WTC11 (cell line): Measurements from ENCODE around the gene TMEM19.

ENCODE experiments used
- CBFB ChIP-seq: sonication (generic); formaldehyde crosslinking; IDR thresholded peaks from 2 replicates; pipeline ENCODE4 v1.8.1; 2022; ENCODE audit warnings: mild to moderate bottlenecking, low read depth, missing genetic modification reagents
- CTCF ChIP-seq: fragments of 200-600 bp; IDR thresholded peaks from 2 replicates; pipeline ENCODE4 v1.8.0; 2022; ENCODE audit warnings: antibody characterized with exemption
- ELF4 ChIP-seq: sonication (generic); formaldehyde crosslinking; IDR thresholded peaks from 2 replicates; pipeline ENCODE4 v1.8.1; 2022; ENCODE audit warnings: low read depth, mild to moderate bottlenecking, moderate library complexity, missing genetic modification reagents
- NR1H2 ChIP-seq: sonication (generic); formaldehyde crosslinking; IDR thresholded peaks from 2 replicates; pipeline ENCODE4 v1.9.0; 2021; ENCODE audit warnings: mild to moderate bottlenecking, moderate library complexity, missing genetic modification reagents
- NR3C1 ChIP-seq: sonication (generic); formaldehyde crosslinking; conservative IDR thresholded peaks from 2 replicates; pipeline ENCODE4 v1.8.1; 2023; ENCODE audit warnings: low read depth, mild to moderate bottlenecking, missing genetic modification reagents
- RELA ChIP-seq: sonication (generic); formaldehyde crosslinking; IDR thresholded peaks from 2 replicates; pipeline ENCODE4 v1.8.1; 2022; ENCODE audit warnings: missing genetic modification reagents, mild to moderate bottlenecking, borderline replicate concordance
- STAT6 ChIP-seq: sonication (generic); formaldehyde crosslinking; conservative IDR thresholded peaks from 2 replicates; pipeline ENCODE4 v1.8.1; 2023; ENCODE audit warnings: mild to moderate bottlenecking, low read depth, missing genetic modification reagents, moderate library complexity
- TCF7 ChIP-seq: sonication (generic); formaldehyde crosslinking; IDR thresholded peaks from 2 replicates; pipeline ENCODE4 v1.8.0; 2022; ENCODE audit warnings: mild to moderate bottlenecking, low read depth, missing genetic modification reagents, moderate library complexity
- USF2 ChIP-seq: sonication (generic); formaldehyde crosslinking; IDR thresholded peaks from 2 replicates; pipeline ENCODE4 v1.8.1; 2023; ENCODE audit warnings: mild to moderate bottlenecking, missing genetic modification reagents, moderate library complexity
- ZBTB21 ChIP-seq: sonication (generic); formaldehyde crosslinking; IDR thresholded peaks from 2 replicates; pipeline ENCODE4 v1.8.1; 2023; ENCODE audit warnings: mild to moderate bottlenecking, missing genetic modification reagents, borderline replicate concordance
- TF ChIP-seq, protein P1 (sequence below): sonication (generic); formaldehyde crosslinking; IDR thresholded peaks from 2 replicates; pipeline ENCODE4 v1.8.1; 2023; ENCODE audit warnings: mild to moderate bottlenecking, missing genetic modification reagents, moderate library complexity
- TF ChIP-seq, protein P2 (sequence below): sonication (generic); formaldehyde crosslinking; IDR thresholded peaks from 2 replicates; pipeline ENCODE4 v1.8.0; 2022; ENCODE audit warnings: mild to moderate bottlenecking, missing genetic modification reagents
- TF ChIP-seq, protein P3 (sequence below): sonication (generic); formaldehyde crosslinking; IDR thresholded peaks from 2 replicates; pipeline ENCODE4 v1.8.0; 2022; ENCODE audit warnings: mild to moderate bottlenecking, missing genetic modification reagents

DNA sequence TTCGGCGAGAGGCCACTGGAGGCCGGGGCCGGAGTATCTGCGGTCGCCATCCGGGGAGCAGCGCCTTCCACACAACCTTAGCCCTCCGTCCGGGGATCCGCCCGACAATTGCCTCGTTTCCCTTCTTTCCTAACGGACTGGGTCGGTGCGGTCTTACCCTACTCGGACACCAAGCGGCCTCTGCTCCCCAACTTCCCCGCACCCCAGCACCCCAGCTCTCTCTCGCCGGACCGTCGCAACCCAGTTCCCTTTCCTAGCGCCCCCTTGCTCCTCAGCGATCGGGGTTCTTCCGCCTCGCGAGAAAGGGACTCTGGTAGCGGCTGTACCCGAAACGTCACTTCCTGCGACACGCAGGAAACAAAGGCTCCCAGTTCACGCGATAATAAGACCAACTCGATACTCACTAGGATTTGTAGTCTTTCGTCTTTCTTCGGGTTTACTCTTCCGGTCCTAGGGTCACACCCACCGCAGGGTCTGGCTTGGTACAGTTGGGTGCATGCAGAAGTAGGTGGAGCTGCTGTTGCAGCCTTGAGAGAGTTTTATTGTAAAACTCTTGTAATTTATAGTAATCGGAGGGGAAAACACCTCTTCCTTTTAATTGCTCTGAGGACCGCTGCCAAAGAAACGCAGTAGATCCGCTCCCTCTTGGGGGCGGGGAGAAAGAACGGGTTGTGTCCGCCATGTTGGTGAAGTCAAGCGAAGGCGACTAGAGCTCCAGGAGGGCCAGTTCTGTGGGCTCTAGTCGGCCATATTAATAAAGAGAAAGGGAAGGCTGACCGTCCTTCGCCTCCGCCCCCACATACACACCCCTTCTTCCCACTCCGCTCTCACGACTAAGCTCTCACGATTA lies 22.1 kb upstream of the TMEM19 start, which contains the start of the genes THAP2 and ZFC3H1:
- TF ChIP-seq, protein P1, sequence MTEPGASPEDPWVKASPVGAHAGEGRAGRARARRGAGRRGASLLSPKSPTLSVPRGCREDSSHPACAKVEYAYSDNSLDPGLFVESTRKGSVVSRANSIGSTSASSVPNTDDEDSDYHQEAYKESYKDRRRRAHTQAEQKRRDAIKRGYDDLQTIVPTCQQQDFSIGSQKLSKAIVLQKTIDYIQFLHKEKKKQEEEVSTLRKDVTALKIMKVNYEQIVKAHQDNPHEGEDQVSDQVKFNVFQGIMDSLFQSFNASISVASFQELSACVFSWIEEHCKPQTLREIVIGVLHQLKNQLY (CRISPR knock-in tag): no peak
- TF ChIP-seq CTCF (no peak), USF2 (CRISPR knock-in tag) (no peak), CBFB (CRISPR knock-in tag) (no peak), RELA (CRISPR knock-in tag) (no peak), TCF7 (CRISPR knock-in tag) (no peak), NR3C1 (CRISPR knock-in tag) (no peak), NR1H2 (CRISPR knock-in tag) (no peak), ZBTB21 (CRISPR knock-in tag) (no peak), ELF4 (no peak), STAT6 (CRISPR knock-in tag) (no peak)
- TF ChIP-seq, protein P2, sequence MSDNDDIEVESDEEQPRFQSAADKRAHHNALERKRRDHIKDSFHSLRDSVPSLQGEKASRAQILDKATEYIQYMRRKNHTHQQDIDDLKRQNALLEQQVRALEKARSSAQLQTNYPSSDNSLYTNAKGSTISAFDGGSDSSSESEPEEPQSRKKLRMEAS (CRISPR knock-in tag): no peak
- TF ChIP-seq, protein P3, sequence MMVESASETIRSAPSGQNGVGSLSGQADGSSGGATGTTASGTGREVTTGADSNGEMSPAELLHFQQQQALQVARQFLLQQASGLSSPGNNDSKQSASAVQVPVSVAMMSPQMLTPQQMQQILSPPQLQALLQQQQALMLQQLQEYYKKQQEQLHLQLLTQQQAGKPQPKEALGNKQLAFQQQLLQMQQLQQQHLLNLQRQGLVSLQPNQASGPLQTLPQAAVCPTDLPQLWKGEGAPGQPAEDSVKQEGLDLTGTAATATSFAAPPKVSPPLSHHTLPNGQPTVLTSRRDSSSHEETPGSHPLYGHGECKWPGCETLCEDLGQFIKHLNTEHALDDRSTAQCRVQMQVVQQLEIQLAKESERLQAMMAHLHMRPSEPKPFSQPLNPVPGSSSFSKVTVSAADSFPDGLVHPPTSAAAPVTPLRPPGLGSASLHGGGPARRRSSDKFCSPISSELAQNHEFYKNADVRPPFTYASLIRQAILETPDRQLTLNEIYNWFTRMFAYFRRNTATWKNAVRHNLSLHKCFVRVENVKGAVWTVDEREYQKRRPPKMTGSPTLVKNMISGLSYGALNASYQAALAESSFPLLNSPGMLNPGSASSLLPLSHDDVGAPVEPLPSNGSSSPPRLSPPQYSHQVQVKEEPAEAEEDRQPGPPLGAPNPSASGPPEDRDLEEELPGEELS (CRISPR knock-in tag): 0 out of 2 replicates have a peak, but pooled peaks have one; percentile 39
